BJ (cell line): ENCODE data around the gene RELL1. TPM values are rescaled to one million over a fixed set of nuclear protein-coding genes. Genes with fewer than 3 reads are reported as not detected.

ENCODE experiments used
- CTCF ChIA-PET: fragments of 350-600 bp; formaldehyde crosslinking; extraction: SDS; loops from one replicate; lab custom pipeline; 2021; ENCODE audit warnings: antibody characterized with exemption, inconsistent platforms; lab: Yijun Ruan, JAX
- POLR2A ChIA-PET: fragments of 300-600 bp; sonication (Branson Sonifier 250); formaldehyde crosslinking; extraction: SDS; loops from one replicate; lab custom pipeline; 2021; ENCODE audit warnings: antibody characterized with exemption; lab: Charles Lee
- DNase-seq: peaks from one replicate; pipeline ENCODE4 v3.0.0-alpha.2; 2011; ENCODE audit warnings: low read depth
- H3K27me3 ChIP-seq: 2 replicates; pipeline ENCODE4 v1.6.0; 2011; ENCODE audit warnings: low read length; ENCODE audit not compliant: control insufficient read depth, insufficient read depth
- H3K36me3 ChIP-seq: 2 replicates; pipeline ENCODE4 v1.5.1; 2011; ENCODE audit warnings: low read length; ENCODE audit not compliant: control insufficient read depth, insufficient read depth
- H3K4me3 ChIP-seq: 2 replicates; pipeline ENCODE4 v1.5.1; 2011; ENCODE audit warnings: low read depth, mild to moderate bottlenecking, control low read depth, low read length
- CTCF ChIP-seq: IDR thresholded peaks from 2 replicates; pipeline ENCODE4 v1.5.1; 2011; ENCODE audit warnings: low read depth, mild to moderate bottlenecking, control low read depth, inconsistent platforms, low read length, moderate library complexity; ENCODE audit not compliant: insufficient read depth
- polyA plus RNA-seq: library from polyadenylated mRNA; depleted of rRNA; stranded (reverse); fragments of >200 nt; gene quantifications from 2 replicates; pipeline ENCODE4 v1.2.3, GENCODE V29; 2011

RELL1 gene
- polyA plus RNA-seq, 1 experiment = 6.5 TPM

DNA sequence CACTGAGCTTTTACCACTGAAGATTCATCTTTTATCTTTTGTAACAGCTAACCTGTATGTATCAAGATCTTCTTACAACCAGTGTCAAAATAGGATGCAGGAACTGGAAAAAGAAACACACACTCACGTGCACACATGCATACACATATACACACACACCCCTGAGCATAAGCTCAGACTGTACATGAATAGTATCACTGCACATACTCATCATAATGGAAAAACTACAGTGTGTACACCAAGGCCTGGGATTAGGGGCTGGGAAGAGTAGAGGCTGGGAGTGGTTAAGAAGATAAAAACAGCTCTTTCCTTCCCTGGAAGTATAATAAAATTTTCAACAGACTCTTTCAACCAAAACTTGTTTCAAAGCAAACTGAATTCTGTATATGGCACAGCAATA lies 73.4 kb downstream of the RELL1 start:
- Histone ChIP-seq H3K36me3 (no peaks in the 10 kb centered on the region), H3K4me3 (no peak overlapping the region), H3K27me3 (no peaks in the 10 kb centered on the region)
- ChIA-PET CTCF (interaction anchor here (3.6 kb wide), 1 partner anchor 10 kb away, joined by 20 read pairs; no protein-coding TSS in a partner anchor), POLR2A (no interaction called here)
- DNase-seq = no peak
- TF ChIP-seq CTCF = no peak

DNA sequence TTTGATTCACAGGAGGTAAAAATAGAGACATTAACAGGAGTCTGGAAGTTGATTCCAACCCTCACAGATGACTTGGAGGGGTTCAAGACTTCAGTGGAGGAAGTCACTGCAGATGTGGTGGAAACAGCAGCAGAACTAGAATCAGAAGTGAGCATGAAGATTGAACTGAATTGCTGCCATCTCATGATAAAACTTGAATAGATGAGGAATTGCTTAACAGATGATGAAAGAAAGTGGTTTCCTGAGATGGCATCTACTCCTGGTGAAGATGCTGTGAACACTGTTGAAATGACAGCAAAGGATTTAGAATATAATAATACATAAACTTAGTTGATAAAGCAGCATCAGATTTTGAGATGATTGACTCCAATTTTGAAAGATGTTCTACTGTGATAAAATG lies 76.5 kb downstream of the RELL1 start:
- TF ChIP-seq CTCF = no peak
- H3K27me3 ChIP-seq = no peaks in the 10 kb centered on the region
- CTCF ChIA-PET = no interaction called here
- no peak overlapping the region for H3K4me3 ChIP-seq
- no peak for DNase-seq
- POLR2A ChIA-PET = no interaction called here
- H3K36me3 ChIP-seq = no peaks in the 10 kb centered on the region

DNA sequence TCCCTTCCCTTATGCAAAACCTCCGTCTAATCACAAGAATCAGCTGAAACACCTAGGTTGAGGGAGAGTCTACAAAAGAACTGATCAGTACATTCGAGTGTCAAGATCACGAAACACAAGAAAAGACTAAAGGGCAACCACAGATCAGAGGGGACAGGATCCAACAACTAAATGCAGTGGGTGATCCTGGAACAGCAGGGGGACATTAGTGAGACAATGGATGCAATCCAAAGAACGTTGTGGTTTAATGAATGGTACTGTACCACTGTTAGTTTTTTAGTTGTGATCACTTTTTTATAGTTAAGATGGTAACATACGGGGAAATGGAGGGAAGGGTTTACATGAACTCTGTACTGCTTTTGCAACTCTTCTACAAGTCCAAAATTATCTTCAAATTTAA lies 79.2 kb downstream of the RELL1 start:
- ChIA-PET POLR2A (no interaction called here), CTCF (no interaction called here)
- Histone ChIP-seq H3K27me3 (no peaks in the 10 kb centered on the region), H3K36me3 (no peaks in the 10 kb centered on the region), H3K4me3 (no peak overlapping the region)
- TF ChIP-seq CTCF = no peak
- no peak for DNase-seq

- POLR2A ChIA-PET = interaction anchor here (0.6 kb wide), 1 partner anchor 69 kb away, joined by 10 read pairs; no protein-coding TSS in a partner anchor
- CTCF ChIA-PET = no interaction called here
- no peak for TF ChIP-seq CTCF
Observed at GRCh38 chr4:37605843-37606565, 80.2 kb downstream of the RELL1 start.

DNA sequence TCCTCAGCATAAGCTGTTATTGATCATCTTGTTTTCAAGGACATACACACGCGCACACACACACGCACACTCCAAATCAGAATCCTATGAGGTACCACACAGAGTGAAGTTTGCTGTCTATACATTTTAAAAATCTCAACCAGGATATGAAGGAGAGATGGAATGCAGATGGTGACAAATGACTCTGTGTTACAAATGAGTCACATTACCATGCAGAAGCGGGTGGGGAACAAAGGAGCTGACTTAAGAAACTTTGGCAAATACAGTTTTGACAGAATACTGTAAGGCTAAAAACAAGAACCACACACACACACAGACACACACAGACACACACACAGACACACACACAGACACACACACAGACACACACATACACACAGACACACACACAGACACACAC lies 81.7 kb downstream of the RELL1 start:
- Histone ChIP-seq H3K36me3 (no peaks in the 10 kb centered on the region), H3K27me3 (no peaks in the 10 kb centered on the region), H3K4me3 (no peak overlapping the region)
- ChIA-PET POLR2A (no interaction called here), CTCF (interaction anchor here (0.8 to 5.0 kb wide), 7 partner anchors 9 to 431 kb away, joined by 3 to 135 read pairs (median 4); no protein-coding TSS in a partner anchor)
- no peak for TF ChIP-seq CTCF
- DNase-seq = no peak

More at GRCh38 chr4:37605843-37606565, 80.2 kb downstream of the RELL1 start:
- H3K27me3 ChIP-seq = no peaks in the 10 kb centered on the region
- no peaks in the 10 kb centered on the region for H3K36me3 ChIP-seq
- DNase-seq = no peak
- H3K4me3 ChIP-seq = no peak overlapping the region
